HEK293T (cell line): ENCODE results near the gene SYNPO2.

Experiments
- ARNT ChIP-seq: fragments of 450-650 bp; IDR thresholded peaks from 2 replicates; pipeline ENCODE4 v1.6.1; 2017; ENCODE audit warnings: mild to moderate bottlenecking
- BHLHE40 ChIP-seq: fragments of 450-650 bp; IDR thresholded peaks from 2 replicates; pipeline ENCODE4 v1.6.1; 2016; ENCODE audit warnings: mild to moderate bottlenecking, moderate library complexity, borderline replicate concordance
- ELF4 ChIP-seq: fragments of 450-650 bp; IDR thresholded peaks from 2 replicates; pipeline ENCODE4 v1.6.1; 2017; ENCODE audit warnings: antibody characterized with exemption
- FOXM1 ChIP-seq: fragments of 450-650 bp; IDR thresholded peaks from 2 replicates; pipeline ENCODE4 v1.6.1; 2017; ENCODE audit warnings: mild to moderate bottlenecking, borderline replicate concordance
- SP1 ChIP-seq: fragments of 450-650 bp; IDR thresholded peaks from 2 replicates; pipeline ENCODE4 v1.6.1; 2017
- ZNF384 ChIP-seq: fragments of 450-650 bp; IDR thresholded peaks from 2 replicates; pipeline ENCODE4 v1.6.1; 2016

- TF ChIP-seq ARNT (no peak), ELF4 (no peak), ZNF384 (no peak), BHLHE40 (no peak), SP1 (no peak), FOXM1 (no peak)
These were observed 193.3 kb downstream of the SYNPO2 start for GRCh38 chr4:119081943-119082342.
